HL-60 (cell line): ENCODE data around the gene FMNL3.

Source experiments
- CTCF ChIP-seq: IDR thresholded peaks from one replicate; pipeline ENCODE4 v1.5.1; 2011; ENCODE audit warnings: low read length, control low read depth, inconsistent platforms; ENCODE audit not compliant: insufficient read depth
- GABPA ChIP-seq: IDR thresholded peaks from 2 replicates; pipeline ENCODE4 v1.6.1; 2012; ENCODE audit warnings: low read depth
- POLR2AphosphoS5 ChIP-seq: IDR thresholded peaks from 2 replicates; pipeline ENCODE4 v1.6.1; 2012; ENCODE audit warnings: low read depth
- REST ChIP-seq: IDR thresholded peaks from 2 replicates; pipeline ENCODE4 v1.6.1; 2012; ENCODE audit warnings: low read depth; ENCODE audit not compliant: insufficient replicate concordance
- SPI1 ChIP-seq: IDR thresholded peaks from 2 replicates; pipeline ENCODE4 v1.6.1; 2012; ENCODE audit warnings: low read depth, mild to moderate bottlenecking, borderline replicate concordance

GRCh38 chr12:49622501-49623141, 84.6 kb downstream of the FMNL3 start:
- TF ChIP-seq CTCF, result no peak
- TF ChIP-seq REST, result no peak
- TF ChIP-seq GABPA, result no peak; the same call in 1 of the 2 replicates
- TF ChIP-seq POLR2AphosphoS5, result no peak
- TF ChIP-seq SPI1, result 0 out of 2 replicates have a peak, but pooled peaks have one; percentile 19
